ENCODE measurements around the gene APPL2.

The APPL2 gene

GRCh38 chr12:105226219-105226618, 9.8 kb downstream of the APPL2 start:
- in situ Hi-C loops (cut with HindIII; ENCODE audit: low sequenced_read_pairs) = no loop called here
- DNase-seq (ENCODE audit: low read depth, low spot score) = peak; percentile 92
- no peak for TF ChIP-seq CTCF (IDR thresholded peaks at IDR 0.05; ENCODE audit: low read depth, low read length)
- H3K4me3 ChIP-seq (ENCODE audit: low read depth, low read length) = no peak overlapping the region

- TF ChIP-seq CTCF (IDR thresholded peaks at IDR 0.05; ENCODE audit: low read depth, low read length) = no peak
- no peak for DNase-seq (ENCODE audit: low read depth, low spot score)
These were observed 10.4 kb downstream of the APPL2 start for GRCh38 chr12:105225505-105226015.

GRCh38 chr12:105224399-105224798, 11.6 kb downstream of the APPL2 start:
- TF ChIP-seq CTCF (IDR thresholded peaks at IDR 0.05; ENCODE audit: low read depth, low read length) = no peak
- H3K4me3 ChIP-seq (ENCODE audit: low read depth, low read length) = no peak overlapping the region
- DNase-seq (ENCODE audit: low read depth, low spot score) = no peak
- in situ Hi-C loops (cut with HindIII; ENCODE audit: low sequenced_read_pairs) = no loop called here

More at GRCh38 chr12:105225505-105226015, 10.4 kb downstream of the APPL2 start:
- H3K4me3 ChIP-seq (ENCODE audit: low read depth, low read length) = no peak overlapping the region
- in situ Hi-C loops (cut with HindIII; ENCODE audit: low sequenced_read_pairs) = no loop called here

- H3K4me3 ChIP-seq (ENCODE audit: low read depth, low read length) = no peak overlapping the region
- in situ Hi-C loops (cut with HindIII; ENCODE audit: low sequenced_read_pairs) = no loop called here
- no peak for DNase-seq (ENCODE audit: low read depth, low spot score)
These were observed 12.1 kb downstream of the APPL2 start for GRCh38 chr12:105223884-105224283.

GRCh38 chr12:105223352-105223845, 12.6 kb downstream of the APPL2 start:
- in situ Hi-C loops (cut with HindIII; ENCODE audit: low sequenced_read_pairs) = no loop called here
- no peak overlapping the region for H3K4me3 ChIP-seq (ENCODE audit: low read depth, low read length)
- DNase-seq (ENCODE audit: low read depth, low spot score) = no peak
- no peak for TF ChIP-seq CTCF (IDR thresholded peaks at IDR 0.05; ENCODE audit: low read depth, low read length)

More at GRCh38 chr12:105223884-105224283, 12.1 kb downstream of the APPL2 start:
- TF ChIP-seq CTCF (IDR thresholded peaks at IDR 0.05; ENCODE audit: low read depth, low read length) = no peak

- in situ Hi-C loops (cut with HindIII; ENCODE audit: low sequenced_read_pairs) = no loop called here
- no peak for DNase-seq (ENCODE audit: low read depth, low spot score)
- TF ChIP-seq CTCF (IDR thresholded peaks at IDR 0.05; ENCODE audit: low read depth, low read length) = no peak
- H3K4me3 ChIP-seq (ENCODE audit: low read depth, low read length) = no peak overlapping the region
These were observed 13.1 kb downstream of the APPL2 start for GRCh38 chr12:105222726-105223351.
